Measurements from ENCODE around the gene ADARB1.
"Not testable (repeated sequence)": the region's sequence is repeated elsewhere in the genome, so short reads cannot be mapped to it uniquely, and the experiment has no call there.

ADARB1 gene

GRCh38 chr21:45074048-45074817 is at the start of gene ADARB1:
Gene ADARB1 (plus strand): TSS chr21:45074580. CDS start chr21:45171657, 97,077 bp downstream.
- peak; percentile 36 to 47 for DNase-seq

- DNase-seq = no peak
Observed at GRCh38 chr21:45026066-45026745, 48.2 kb upstream of the ADARB1 start.

- no peak for DNase-seq
Observed at GRCh38 chr21:45026826-45027225, 47.6 kb upstream of the ADARB1 start.

- DNase-seq = no peak
Observed at GRCh38 chr21:45027241-45028196, 46.9 kb upstream of the ADARB1 start.

- DNase-seq = not testable (repeated sequence)
Observed at GRCh38 chr21:45028645-45029044, 45.7 kb upstream of the ADARB1 start.

- no peak for DNase-seq
Observed at GRCh38 chr21:45029298-45029947, 45.0 kb upstream of the ADARB1 start.

- no peak for DNase-seq
Observed at GRCh38 chr21:45029948-45030681, 44.3 kb upstream of the ADARB1 start.

GRCh38 chr21:45030682-45031570 is 43.5 kb upstream of the ADARB1 start:
- no peak for DNase-seq

- no peak for DNase-seq
Observed at GRCh38 chr21:45031571-45032191, 42.7 kb upstream of the ADARB1 start.

GRCh38 chr21:45032332-45032731 is 42.0 kb upstream of the ADARB1 start:
- no peak for DNase-seq

GRCh38 chr21:45032977-45033710 is 41.2 kb upstream of the ADARB1 start:
- DNase-seq = no peak

GRCh38 chr21:45033791-45034555 is 40.4 kb upstream of the ADARB1 start:
- no peak for DNase-seq

GRCh38 chr21:45034556-45035476 is 39.6 kb upstream of the ADARB1 start:
- no peak for DNase-seq

- no peak for DNase-seq
Observed at GRCh38 chr21:45035477-45035848, 38.9 kb upstream of the ADARB1 start.

GRCh38 chr21:45036630-45037029 is 37.8 kb upstream of the ADARB1 start:
- no peak for DNase-seq

- no peak for DNase-seq
Observed at GRCh38 chr21:45037986-45038385, 36.4 kb upstream of the ADARB1 start.

GRCh38 chr21:45039317-45040156 is 34.8 kb upstream of the ADARB1 start:
- DNase-seq = no peak
